Ishikawa (cell line): Measurements from ENCODE around the gene MRPS34.

Experiments
- CEBPB ChIP-seq: IDR thresholded peaks from 2 replicates; pipeline ENCODE4 v1.6.1; 2012
- CREB1 ChIP-seq: IDR thresholded peaks from 2 replicates; pipeline ENCODE4 v1.6.1; 2012; ENCODE audit warnings: low read depth
- EGR1 ChIP-seq: IDR thresholded peaks from 2 replicates; pipeline ENCODE4 v1.6.1; 2012
- EP300 ChIP-seq: IDR thresholded peaks from 2 replicates; pipeline ENCODE4 v1.6.1; 2012; ENCODE audit warnings: borderline replicate concordance
- FOXM1 ChIP-seq: IDR thresholded peaks from 2 replicates; pipeline ENCODE4 v1.6.1; 2012; ENCODE audit warnings: low read depth, borderline replicate concordance
- NFIC ChIP-seq: IDR thresholded peaks from 2 replicates; pipeline ENCODE4 v1.6.1; 2012
- RAD21 ChIP-seq: IDR thresholded peaks from 2 replicates; pipeline ENCODE4 v1.6.1; 2012; ENCODE audit warnings: low read depth
- TAF1 ChIP-seq: IDR thresholded peaks from 2 replicates; pipeline ENCODE4 v1.6.1; 2012; ENCODE audit warnings: low read depth, mild to moderate bottlenecking
- TCF12 ChIP-seq: IDR thresholded peaks from 2 replicates; pipeline ENCODE4 v1.6.1; 2012; ENCODE audit warnings: low read depth
- TEAD4 ChIP-seq: IDR thresholded peaks from 2 replicates; pipeline ENCODE4 v1.6.1; 2012
- YY1 ChIP-seq: IDR thresholded peaks from 2 replicates; pipeline ENCODE4 v1.6.1; 2012; ENCODE audit warnings: low read depth
- ZBTB7A ChIP-seq: IDR thresholded peaks from 2 replicates; pipeline ENCODE4 v1.6.1; 2012; ENCODE audit warnings: low read depth
- TF ChIP-seq, protein P1 (sequence below): IDR thresholded peaks from 2 replicates; pipeline ENCODE4 v1.6.1; 2012
- TF ChIP-seq, protein P2 (sequence below): IDR thresholded peaks from 2 replicates; pipeline ENCODE4 v1.6.1; 2012; ENCODE audit warnings: low read depth, mild to moderate bottlenecking
- TF ChIP-seq, protein P3 (sequence below): IDR thresholded peaks from 2 replicates; pipeline ENCODE4 v1.6.1; 2012

MRPS34 gene

DNA sequence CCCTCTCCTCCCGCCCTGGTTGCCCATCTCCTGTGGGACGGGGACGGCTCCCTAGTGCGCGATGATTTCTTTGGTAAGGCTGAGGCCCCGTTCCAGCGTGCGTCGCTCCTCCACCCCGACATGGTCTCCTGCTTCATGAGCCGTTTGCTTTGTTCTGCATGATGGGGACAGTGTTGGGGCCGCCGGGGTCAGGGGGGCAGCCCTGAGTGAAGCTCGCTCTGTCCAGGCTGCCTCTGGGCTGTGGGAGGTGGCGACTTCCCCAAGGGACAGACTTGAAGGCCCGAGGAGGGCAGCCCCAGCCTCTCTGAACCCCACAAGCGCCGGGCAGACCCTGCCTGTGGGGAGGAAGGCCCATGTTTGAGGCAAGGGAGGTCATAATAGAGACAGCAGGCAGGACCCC is 14.0 kb downstream of the MRPS34 start:
- TF ChIP-seq YY1 (no peak), TCF12 (no peak), EGR1 (no peak), RAD21 (no peak), NFIC (no peak), TAF1 (no peak), CEBPB (no peak), CREB1 (no peak), EP300 (no peak), FOXM1 (no peak), TEAD4 (no peak), ZBTB7A (no peak)
- TF ChIP-seq, protein P1, sequence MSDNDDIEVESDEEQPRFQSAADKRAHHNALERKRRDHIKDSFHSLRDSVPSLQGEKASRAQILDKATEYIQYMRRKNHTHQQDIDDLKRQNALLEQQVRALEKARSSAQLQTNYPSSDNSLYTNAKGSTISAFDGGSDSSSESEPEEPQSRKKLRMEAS: no peak
- TF ChIP-seq, protein P2, sequence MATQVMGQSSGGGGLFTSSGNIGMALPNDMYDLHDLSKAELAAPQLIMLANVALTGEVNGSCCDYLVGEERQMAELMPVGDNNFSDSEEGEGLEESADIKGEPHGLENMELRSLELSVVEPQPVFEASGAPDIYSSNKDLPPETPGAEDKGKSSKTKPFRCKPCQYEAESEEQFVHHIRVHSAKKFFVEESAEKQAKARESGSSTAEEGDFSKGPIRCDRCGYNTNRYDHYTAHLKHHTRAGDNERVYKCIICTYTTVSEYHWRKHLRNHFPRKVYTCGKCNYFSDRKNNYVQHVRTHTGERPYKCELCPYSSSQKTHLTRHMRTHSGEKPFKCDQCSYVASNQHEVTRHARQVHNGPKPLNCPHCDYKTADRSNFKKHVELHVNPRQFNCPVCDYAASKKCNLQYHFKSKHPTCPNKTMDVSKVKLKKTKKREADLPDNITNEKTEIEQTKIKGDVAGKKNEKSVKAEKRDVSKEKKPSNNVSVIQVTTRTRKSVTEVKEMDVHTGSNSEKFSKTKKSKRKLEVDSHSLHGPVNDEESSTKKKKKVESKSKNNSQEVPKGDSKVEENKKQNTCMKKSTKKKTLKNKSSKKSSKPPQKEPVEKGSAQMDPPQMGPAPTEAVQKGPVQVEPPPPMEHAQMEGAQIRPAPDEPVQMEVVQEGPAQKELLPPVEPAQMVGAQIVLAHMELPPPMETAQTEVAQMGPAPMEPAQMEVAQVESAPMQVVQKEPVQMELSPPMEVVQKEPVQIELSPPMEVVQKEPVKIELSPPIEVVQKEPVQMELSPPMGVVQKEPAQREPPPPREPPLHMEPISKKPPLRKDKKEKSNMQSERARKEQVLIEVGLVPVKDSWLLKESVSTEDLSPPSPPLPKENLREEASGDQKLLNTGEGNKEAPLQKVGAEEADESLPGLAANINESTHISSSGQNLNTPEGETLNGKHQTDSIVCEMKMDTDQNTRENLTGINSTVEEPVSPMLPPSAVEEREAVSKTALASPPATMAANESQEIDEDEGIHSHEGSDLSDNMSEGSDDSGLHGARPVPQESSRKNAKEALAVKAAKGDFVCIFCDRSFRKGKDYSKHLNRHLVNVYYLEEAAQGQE: no peak
- TF ChIP-seq, protein P3, sequence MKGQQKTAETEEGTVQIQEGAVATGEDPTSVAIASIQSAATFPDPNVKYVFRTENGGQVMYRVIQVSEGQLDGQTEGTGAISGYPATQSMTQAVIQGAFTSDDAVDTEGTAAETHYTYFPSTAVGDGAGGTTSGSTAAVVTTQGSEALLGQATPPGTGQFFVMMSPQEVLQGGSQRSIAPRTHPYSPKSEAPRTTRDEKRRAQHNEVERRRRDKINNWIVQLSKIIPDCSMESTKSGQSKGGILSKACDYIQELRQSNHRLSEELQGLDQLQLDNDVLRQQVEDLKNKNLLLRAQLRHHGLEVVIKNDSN: no peak

DNA sequence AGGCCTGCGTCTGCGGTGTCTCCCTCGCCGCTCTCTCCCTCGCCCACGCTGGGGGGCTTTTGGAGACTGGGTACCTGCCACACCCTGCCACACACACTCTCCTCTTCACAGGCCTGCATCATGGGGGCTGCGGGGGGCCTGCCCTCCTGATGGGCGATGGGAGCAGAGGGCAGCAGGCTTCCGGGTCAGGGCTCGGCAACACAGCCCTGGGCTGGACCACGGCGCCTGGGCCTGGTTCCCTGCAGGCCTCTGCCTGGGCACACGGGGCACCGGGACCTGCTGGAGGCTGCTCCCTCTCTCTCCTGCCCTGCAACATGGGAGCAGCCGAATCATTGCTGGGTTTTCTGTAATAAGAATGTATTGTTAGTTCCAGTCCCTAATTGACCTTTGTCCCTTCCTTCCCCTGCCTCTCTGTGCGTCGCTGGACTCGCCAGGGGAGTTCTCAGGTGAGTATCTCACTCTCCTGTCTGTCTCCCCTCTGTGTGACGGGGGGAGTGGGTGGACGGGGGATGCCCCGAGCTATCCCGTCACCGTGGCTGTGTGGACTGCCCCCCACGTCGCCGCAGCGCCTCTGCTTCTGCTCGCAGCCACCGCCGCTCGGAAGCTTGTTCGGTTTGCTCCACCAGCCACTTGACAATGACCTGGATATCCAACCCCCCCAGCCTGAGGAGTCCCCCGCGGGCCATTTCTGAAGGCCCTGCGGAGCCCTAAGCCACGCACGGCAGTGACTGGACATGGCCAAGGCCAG is 15.0 kb downstream of the MRPS34 start:
- no peak for TF ChIP-seq EP300
- TF ChIP-seq NFIC: no peak
- TF ChIP-seq, protein P1: no peak
- TF ChIP-seq FOXM1: no peak
- no peak for TF ChIP-seq TEAD4
- TF ChIP-seq CREB1: no peak
- TF ChIP-seq YY1: no peak
- TF ChIP-seq RAD21: no peak
- TF ChIP-seq EGR1: no peak
- TF ChIP-seq, protein P2: no peak
- no peak for TF ChIP-seq TAF1
- TF ChIP-seq, protein P3: no peak
- TF ChIP-seq TCF12: no peak
- TF ChIP-seq ZBTB7A: no peak
- no peak for TF ChIP-seq CEBPB

DNA sequence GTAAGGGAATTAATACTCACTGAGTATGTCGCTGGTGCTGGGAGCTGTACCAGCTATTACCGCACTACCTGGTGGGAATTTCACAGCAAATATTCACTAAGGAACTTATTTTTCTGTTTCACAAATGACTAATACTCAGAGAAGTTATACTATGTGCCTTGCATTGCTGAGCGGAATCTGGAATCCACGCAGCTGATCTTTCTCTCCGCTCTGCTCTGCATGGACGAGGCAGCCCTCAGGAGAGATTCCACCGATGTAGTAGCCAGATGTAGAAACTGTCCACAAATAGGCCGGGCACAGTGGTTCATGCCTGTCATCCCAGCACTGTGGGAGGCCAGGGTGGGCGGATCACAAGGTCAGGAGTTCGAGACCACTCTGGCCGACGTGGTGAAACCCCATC is 18.7 kb downstream of the MRPS34 start:
- TF ChIP-seq, protein P1: no peak
- TF ChIP-seq, protein P3: no peak
- TF ChIP-seq RAD21: no peak
- TF ChIP-seq EP300: no peak
- TF ChIP-seq CREB1: no peak
- no peak for TF ChIP-seq CEBPB
- no peak for TF ChIP-seq TEAD4
- TF ChIP-seq TCF12: no peak
- TF ChIP-seq EGR1: no peak
- TF ChIP-seq NFIC: no peak

DNA sequence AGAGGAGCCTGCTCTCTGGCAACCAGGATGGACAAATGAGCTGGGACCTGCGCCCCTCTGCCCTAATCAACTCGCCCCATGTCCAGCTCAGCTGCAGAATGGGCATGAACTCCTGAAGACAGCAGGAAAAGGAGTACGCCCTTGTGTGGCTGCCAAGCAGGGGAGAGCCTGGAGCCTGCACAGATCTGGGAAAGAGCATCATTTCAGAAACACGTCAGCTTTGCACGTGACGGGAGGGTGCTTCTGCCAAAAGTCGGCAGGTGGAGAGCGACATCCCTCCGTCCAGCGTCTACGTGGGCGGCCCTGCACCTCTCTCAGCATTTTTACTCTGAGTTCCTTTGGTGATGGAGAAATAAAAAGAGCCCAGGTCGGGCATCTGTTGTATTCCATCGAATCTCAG is 20.1 kb downstream of the MRPS34 start:
- TF ChIP-seq TCF12: no peak
- no peak for TF ChIP-seq NFIC
- TF ChIP-seq TAF1: no peak
- no peak for TF ChIP-seq ZBTB7A
- no peak for TF ChIP-seq EGR1
- TF ChIP-seq, protein P2: no peak
- no peak for TF ChIP-seq CREB1
- no peak for TF ChIP-seq YY1
- no peak for TF ChIP-seq FOXM1
- TF ChIP-seq TEAD4: no peak
- TF ChIP-seq, protein P1: no peak
- TF ChIP-seq RAD21: no peak
- TF ChIP-seq, protein P3: no peak
- no peak for TF ChIP-seq CEBPB
